Activated CD4-positive, CD25-positive, alpha-beta regulatory T cell treated with anti-CD3 and anti-CD28 coated beads, Interleukin-2, amount 50 U/mL, for 72 hours (primary cell): ENCODE measurements around the gene KCNQ4.

Experiments
- DNase-seq: peaks from one replicate; pipeline ENCODE4 v3.0.0; 2021

The KCNQ4 gene

GRCh38 chr1:40783001-40783905 lies at the start of gene KCNQ4:
KCNQ4 (plus strand) TSS chr1:40783787; CDS start chr1:40784094, 307 bp downstream.
- DNase-seq = no peak

DNA sequence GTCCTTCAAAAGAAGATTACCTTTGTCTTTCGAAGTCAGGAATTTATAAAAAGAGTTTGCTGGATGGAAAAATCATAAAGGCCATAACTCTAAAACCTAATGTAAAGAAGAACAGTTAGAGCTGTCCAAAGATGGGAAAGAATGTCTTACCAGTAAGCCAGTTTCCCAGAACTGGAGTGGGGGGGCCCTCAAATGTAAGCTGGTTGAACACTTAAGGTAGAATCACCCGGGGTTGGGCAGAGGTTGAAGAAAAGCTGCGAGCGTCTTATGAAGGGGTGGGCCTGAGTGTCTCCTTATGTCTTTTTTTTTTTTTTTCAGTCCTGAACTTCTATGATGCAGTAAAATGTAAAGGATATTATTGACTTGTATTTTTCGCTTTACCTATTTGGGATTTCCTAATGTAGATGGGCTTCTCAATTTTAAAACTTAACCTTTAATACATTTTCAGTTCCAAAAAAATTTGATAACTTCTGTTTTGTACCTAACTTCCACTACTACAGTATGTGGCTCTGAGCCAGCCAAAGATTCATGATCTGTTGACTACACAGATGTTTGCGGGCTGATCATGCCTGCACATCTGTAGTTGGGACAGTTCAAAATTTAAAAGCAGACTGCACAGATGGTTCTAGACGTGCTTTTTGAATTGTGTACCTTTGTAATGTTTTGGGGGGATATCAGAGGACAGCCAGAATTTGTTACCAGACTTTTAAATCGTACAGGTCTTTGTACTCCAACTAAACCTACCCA lies 48.5 kb upstream of the KCNQ4 start:
- no peak for DNase-seq

DNA sequence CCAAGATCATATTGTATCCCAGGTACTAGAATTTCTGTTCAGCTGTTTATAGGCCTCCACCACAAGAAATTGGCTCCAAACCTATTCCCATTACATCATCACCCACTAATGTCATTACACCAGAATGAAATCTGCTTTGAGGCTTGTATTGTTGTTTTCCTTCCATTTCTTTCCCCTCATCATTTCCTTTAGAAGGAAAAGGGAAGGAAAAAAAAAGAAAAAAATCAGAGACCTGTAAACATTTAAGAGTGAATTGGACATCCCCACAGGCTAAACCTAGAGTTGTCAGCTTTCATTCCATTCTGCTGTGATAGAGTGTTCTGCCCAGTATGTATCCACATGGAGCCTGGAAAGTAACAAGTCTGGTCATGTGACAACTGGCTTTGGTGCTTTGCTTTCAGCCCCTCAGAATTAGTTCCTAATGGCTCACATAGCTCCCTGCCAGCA lies 47.5 kb upstream of the KCNQ4 start:
- no peak for DNase-seq

DNA sequence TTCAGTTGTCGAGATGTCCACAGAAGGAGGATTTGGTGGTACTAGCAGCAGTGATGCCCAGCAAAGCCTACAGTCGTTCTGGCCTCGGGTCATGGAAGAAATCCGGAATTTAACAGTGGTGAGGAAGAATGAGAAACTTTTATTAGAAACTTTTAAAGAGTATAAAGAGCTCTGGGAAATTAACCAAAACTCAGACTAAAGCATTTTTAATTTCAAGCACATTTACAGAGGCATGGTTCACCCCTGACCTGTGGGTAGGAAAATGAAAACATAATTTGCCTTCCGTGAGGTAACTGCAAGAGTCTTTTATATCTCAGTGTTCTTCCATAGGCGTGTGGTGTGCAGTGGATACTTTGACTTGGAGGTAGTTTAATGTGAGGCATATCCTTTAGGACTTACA lies 44.8 kb upstream of the KCNQ4 start:
- no peak for DNase-seq

DNA sequence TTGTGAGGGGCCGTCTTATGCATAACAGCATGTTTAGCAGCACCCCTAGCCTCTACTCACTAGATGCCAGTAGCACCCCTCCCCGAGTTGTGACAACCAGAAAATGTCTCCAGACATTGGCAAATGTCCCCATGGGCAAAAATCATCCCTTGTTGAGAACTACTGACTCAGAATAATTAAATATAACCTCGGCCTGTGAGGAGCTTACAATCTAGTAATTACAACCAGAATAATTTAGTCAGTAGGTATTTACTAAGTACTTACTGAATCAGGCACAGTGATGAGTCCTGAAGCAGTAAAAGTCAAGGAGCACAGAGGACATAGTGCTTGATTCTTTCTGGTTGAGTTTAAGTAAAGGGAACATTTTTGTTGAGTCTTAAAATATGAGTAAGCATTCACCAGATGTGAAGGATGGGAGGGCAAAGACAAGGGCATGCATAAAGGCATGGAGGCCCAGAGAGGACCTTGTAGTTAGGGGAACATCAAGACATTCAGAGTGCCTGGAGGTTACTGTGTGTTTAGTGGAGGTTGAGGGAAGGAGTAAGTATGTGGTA lies 44.1 kb upstream of the KCNQ4 start:
- DNase-seq = no peak

- no peak for DNase-seq
These were observed 43.3 kb upstream of the KCNQ4 start for GRCh38 chr1:40740039-40740996.

- no peak for DNase-seq
These were observed 42.4 kb upstream of the KCNQ4 start for GRCh38 chr1:40740997-40741736.

- no peak for DNase-seq
These were observed 41.1 kb upstream of the KCNQ4 start for GRCh38 chr1:40742363-40743061.

DNA sequence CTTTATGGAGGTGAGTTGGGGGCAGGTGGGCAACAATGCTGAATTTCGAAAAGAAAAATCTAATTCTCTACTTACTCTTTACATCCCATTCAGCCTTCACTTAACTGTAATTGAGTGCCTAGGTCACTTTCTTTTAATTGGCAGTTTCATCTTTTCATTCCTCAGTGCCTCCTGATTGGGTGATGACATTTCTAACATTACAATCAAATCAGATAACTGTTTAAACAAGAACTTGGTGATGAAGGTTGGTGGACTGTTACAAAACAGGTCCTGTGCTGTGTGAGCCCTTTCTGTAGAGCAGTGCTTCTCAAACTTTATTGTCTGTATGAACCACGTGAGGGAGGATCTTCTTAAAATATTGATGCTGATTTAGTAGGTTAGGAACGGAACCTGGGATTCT lies 40.1 kb upstream of the KCNQ4 start:
- DNase-seq = no peak

DNA sequence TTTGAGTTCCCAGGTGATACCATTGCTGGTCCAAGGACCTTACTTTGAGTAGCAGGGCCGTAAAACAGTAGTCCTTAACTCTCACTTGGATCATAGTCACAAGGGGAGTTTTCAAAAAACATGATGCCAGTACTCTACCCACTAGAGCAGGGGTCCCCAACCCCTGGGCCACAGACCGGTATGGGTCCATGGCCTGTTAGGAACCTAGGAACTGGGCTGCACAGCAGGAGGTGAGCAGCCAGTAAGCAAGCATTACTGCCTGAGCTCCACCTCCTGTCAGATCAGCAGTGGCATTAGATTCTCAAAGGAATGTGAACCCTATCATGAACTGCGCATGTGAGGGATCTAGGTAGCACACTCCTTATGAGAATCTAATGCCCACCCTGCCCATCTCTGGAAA lies 39.7 kb upstream of the KCNQ4 start:
- DNase-seq = no peak

DNA sequence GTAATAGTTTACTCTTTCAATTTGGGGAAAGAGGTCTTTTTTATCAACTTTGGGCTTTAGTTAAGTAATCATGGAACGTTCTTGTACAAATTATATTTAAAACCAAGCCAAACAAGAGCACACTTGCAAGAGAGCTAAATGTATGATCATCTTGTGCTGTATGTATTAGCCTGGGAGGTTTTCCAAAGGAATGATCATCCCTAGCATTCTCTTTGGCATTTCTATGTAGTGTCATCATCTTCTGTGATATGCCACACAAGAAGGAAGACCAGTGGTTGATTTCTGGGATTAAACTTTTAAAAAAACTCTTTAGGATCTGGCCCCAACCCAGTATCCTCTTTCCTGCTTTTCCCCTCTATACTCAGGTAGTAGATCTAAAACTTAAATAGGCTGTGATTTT lies 38.4 kb upstream of the KCNQ4 start:
- no peak for DNase-seq

DNA sequence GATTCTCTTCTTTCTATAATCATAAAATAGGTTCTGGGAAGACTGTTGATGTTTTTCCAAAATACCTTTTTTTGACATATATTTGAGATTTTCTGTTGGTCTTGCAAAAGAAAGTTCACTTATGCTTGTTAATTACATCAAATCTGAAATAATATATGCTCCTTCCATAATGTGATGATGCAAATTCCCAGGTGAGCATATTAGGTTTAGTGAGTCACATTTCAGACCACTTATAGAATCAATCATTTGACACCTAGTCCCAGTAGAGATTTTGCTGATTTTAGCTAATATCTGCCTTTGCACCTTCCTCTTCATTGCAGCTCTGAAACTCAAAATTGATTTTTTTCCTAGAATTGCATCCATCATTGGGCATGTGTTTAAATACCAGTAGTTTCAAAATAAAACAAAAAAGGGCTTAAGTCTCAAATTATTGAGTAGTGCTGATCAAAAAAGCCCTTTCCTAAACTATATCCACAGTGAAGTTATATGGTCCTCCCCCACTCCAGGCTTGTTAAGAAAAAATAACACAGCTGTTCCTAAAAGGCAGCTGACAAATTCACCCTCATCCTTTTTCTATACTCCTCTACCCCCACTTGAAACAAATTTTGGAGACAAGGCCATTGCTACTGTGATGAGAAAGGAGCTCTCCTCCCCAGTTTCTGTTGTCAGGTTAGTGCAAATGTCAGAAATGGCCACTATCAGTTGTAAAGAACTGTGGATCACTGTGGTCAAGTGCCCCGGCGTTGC lies 37.1 kb upstream of the KCNQ4 start:
- DNase-seq = no peak

GRCh38 chr1:40748841-40749718 lies 34.5 kb upstream of the KCNQ4 start:
- no peak for DNase-seq

DNA sequence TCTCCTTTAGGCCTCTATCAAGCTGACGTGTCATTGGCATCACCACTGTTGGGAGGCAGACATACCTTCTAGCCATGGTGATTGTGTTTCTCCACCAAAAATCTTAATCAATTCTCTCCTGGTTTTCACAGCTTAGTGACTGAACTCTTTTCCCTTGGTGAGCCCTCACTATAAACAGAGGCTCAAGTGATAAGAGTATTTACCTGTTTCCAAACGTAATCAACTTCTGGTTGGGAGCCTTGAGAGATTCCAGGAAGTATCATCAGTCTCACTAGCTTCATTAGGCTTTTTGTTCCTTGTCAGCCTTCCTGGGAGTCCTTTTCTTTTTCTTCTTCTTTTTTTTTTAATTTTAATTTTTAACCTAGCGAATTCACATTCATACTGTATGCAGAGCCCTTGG lies 33.8 kb upstream of the KCNQ4 start:
- no peak for DNase-seq

GRCh38 chr1:40750451-40750908 lies 33.1 kb upstream of the KCNQ4 start:
- no peak for DNase-seq

- no peak for DNase-seq
These were observed 31.8 kb upstream of the KCNQ4 start for GRCh38 chr1:40751802-40752201.

- no peak for DNase-seq
These were observed 30.3 kb upstream of the KCNQ4 start for GRCh38 chr1:40753142-40753882.

GRCh38 chr1:40754201-40754600 lies 29.4 kb upstream of the KCNQ4 start:
- DNase-seq = no peak

GRCh38 chr1:40755067-40755466 lies 28.5 kb upstream of the KCNQ4 start:
- DNase-seq = no peak
